ENCODE results near the gene CFAP65. TPM values are rescaled to one million over a fixed set of nuclear protein-coding genes. Genes with fewer than 3 reads are reported as not detected.

Gene CFAP65
- total RNA-seq, 1 donor, result not detected

GRCh38 chr2:218959761-218960308 lies 81.5 kb downstream of the CFAP65 start:
- H3K27me3 ChIP-seq (ENCODE audit: insufficient read depth, low read length), result peaks cover 75% of the 10 kb centered on the region
- H3K27ac ChIP-seq (ENCODE audit: low read depth, low read length), result no peak overlapping the region
- peak overlapping the region; percentile 33 for H3K4me3 ChIP-seq (ENCODE audit: insufficient read depth, low read length)
- no peak overlapping the region for H2AFZ ChIP-seq (ENCODE audit: low read length)
- H3K4me1 ChIP-seq (ENCODE audit: insufficient read depth, low read length), result no peaks in the 10 kb centered on the region
- TF ChIP-seq CTCF (IDR thresholded peaks at IDR 0.05; ENCODE audit: extremely low read depth, low read depth, low read length), result no peak
- DNase-seq (ENCODE audit: insufficient read length, low spot score, missing footprints), result peak; percentile 84
- no peaks in the 10 kb centered on the region for H3K79me2 ChIP-seq (ENCODE audit: insufficient read depth, low read length)
- no peaks in the 10 kb centered on the region for H4K20me1 ChIP-seq (ENCODE audit: insufficient read depth, low read length)
- H3K36me3 ChIP-seq (ENCODE audit: insufficient read depth, low read length), result no peaks in the 10 kb centered on the region
- H3K4me2 ChIP-seq (ENCODE audit: insufficient read depth, low read length), result peak overlapping the region; percentile 51
- H3K9me3 ChIP-seq (ENCODE audit: low read depth, low read length), result no peaks in the 10 kb centered on the region

- TF ChIP-seq CTCF (IDR thresholded peaks at IDR 0.05; ENCODE audit: extremely low read depth, low read depth, low read length), result no peak
- no peaks in the 10 kb centered on the region for H3K4me1 ChIP-seq (ENCODE audit: insufficient read depth, low read length)
- no peak within 1 kb of the TSS for H2AFZ ChIP-seq (ENCODE audit: low read length)
- H3K9me3 ChIP-seq (ENCODE audit: low read depth, low read length), result no peaks in the 10 kb centered on the region
- H3K4me3 ChIP-seq (ENCODE audit: insufficient read depth, low read length), result peak within 1 kb of the TSS; percentile 33
- peak; percentile 99 for DNase-seq (ENCODE audit: insufficient read length, low spot score, missing footprints)
- H3K4me2 ChIP-seq (ENCODE audit: insufficient read depth, low read length), result peak within 1 kb of the TSS; percentile 51
- H4K20me1 ChIP-seq (ENCODE audit: insufficient read depth, low read length), result no peaks in the 10 kb centered on the region
- H3K79me2 ChIP-seq (ENCODE audit: insufficient read depth, low read length), result no peaks in the 10 kb centered on the region
- peaks cover 73% of the 10 kb centered on the region for H3K27me3 ChIP-seq (ENCODE audit: insufficient read depth, low read length)
- no peaks in the 10 kb centered on the region for H3K36me3 ChIP-seq (ENCODE audit: insufficient read depth, low read length)
- no peak within 1 kb of the TSS for H3K27ac ChIP-seq (ENCODE audit: low read depth, low read length)
Observed at GRCh38 chr2:218959141-218959731, 82.1 kb downstream of the CFAP65 start, which contains the start of gene CDK5R2. Gene CDK5R2, plus strand, starts transcription at chr2:218959666. Its CDS starts 155 bp downstream, at chr2:218959821.

- Histone ChIP-seq H3K4me1 (ENCODE audit: insufficient read depth, low read length) (no peaks in the 10 kb centered on the region), H2AFZ (ENCODE audit: low read length) (no peak overlapping the region), H3K4me3 (ENCODE audit: insufficient read depth, low read length) (no peak overlapping the region), H4K20me1 (ENCODE audit: insufficient read depth, low read length) (no peaks in the 10 kb centered on the region), H3K9me3 (ENCODE audit: low read depth, low read length) (no peaks in the 10 kb centered on the region), H3K36me3 (ENCODE audit: insufficient read depth, low read length) (no peaks in the 10 kb centered on the region), H3K4me2 (ENCODE audit: insufficient read depth, low read length) (no peak overlapping the region), H3K79me2 (ENCODE audit: insufficient read depth, low read length) (no peaks in the 10 kb centered on the region), H3K27me3 (ENCODE audit: insufficient read depth, low read length) (peaks cover 66% of the 10 kb centered on the region), H3K27ac (ENCODE audit: low read depth, low read length) (no peak overlapping the region)
- no peak for DNase-seq (ENCODE audit: insufficient read length, low spot score, missing footprints)
- TF ChIP-seq CTCF (IDR thresholded peaks at IDR 0.05; ENCODE audit: extremely low read depth, low read depth, low read length), result no peak
Observed at GRCh38 chr2:218958276-218958675, 83.0 kb downstream of the CFAP65 start.

GRCh38 chr2:218957671-218958070 lies 83.6 kb downstream of the CFAP65 start:
- Histone ChIP-seq H3K4me2 (ENCODE audit: insufficient read depth, low read length) (no peak overlapping the region), H3K27me3 (ENCODE audit: insufficient read depth, low read length) (peaks cover 66% of the 10 kb centered on the region), H3K27ac (ENCODE audit: low read depth, low read length) (no peak overlapping the region), H3K4me3 (ENCODE audit: insufficient read depth, low read length) (no peak overlapping the region), H3K79me2 (ENCODE audit: insufficient read depth, low read length) (no peaks in the 10 kb centered on the region), H2AFZ (ENCODE audit: low read length) (no peak overlapping the region), H3K4me1 (ENCODE audit: insufficient read depth, low read length) (no peaks in the 10 kb centered on the region), H3K36me3 (ENCODE audit: insufficient read depth, low read length) (no peaks in the 10 kb centered on the region), H4K20me1 (ENCODE audit: insufficient read depth, low read length) (no peaks in the 10 kb centered on the region), H3K9me3 (ENCODE audit: low read depth, low read length) (no peaks in the 10 kb centered on the region)
- no peak for DNase-seq (ENCODE audit: insufficient read length, low spot score, missing footprints)
- TF ChIP-seq CTCF (IDR thresholded peaks at IDR 0.05; ENCODE audit: extremely low read depth, low read depth, low read length), result no peak
